Memory B cell (primary cell): ENCODE data around the gene TRIM43B.
"Not testable (repeated sequence)": the region's sequence is repeated elsewhere in the genome, so short reads cannot be mapped to it uniquely, and the experiment has no call there.

Experiments
- ATAC-seq: fragments of 150-1000 bp; cut with Tn5 transposase; 2 replicates; pipeline ENCODE4 v1.10.0; 2021; ENCODE audit warnings: low read depth, mild to moderate bottlenecking, moderate library complexity
- DNase-seq, 2 donors: peaks; one replicate each; pipeline ENCODE4 v3.0.0; 2022; ENCODE audit warnings: low spot score in 2 of 2
- H3K27ac Mint-ChIP-seq: one replicate; pipeline ENCODE4 v1.8.0; 2022; ENCODE audit warnings: mild to moderate bottlenecking, moderate library complexity, mixed read lengths
- H3K27me3 Mint-ChIP-seq: one replicate; pipeline ENCODE4 v1.8.0; 2022; ENCODE audit warnings: mixed read lengths
- H3K36me3 Mint-ChIP-seq: one replicate; pipeline ENCODE4 v1.8.0; 2022; ENCODE audit warnings: mild to moderate bottlenecking, mixed read lengths
- H3K4me1 Mint-ChIP-seq: one replicate; pipeline ENCODE4 v1.8.0; 2022; ENCODE audit warnings: mixed read lengths
- H3K4me3 Mint-ChIP-seq: one replicate; pipeline ENCODE4 v1.8.0; 2022; ENCODE audit warnings: mild to moderate bottlenecking, moderate library complexity, mixed read lengths
- H3K9me3 Mint-ChIP-seq: one replicate; pipeline ENCODE4 v1.8.0; 2022; ENCODE audit warnings: mixed read lengths

The TRIM43B gene

GRCh38 chr2:95484654-95485053 is at the start of gene TRIM43B:
Gene TRIM43B, minus strand, starts transcription at chr2:95484754. Its CDS starts 2,040 bp downstream, at chr2:95482714.
- not testable (repeated sequence) for H3K27ac Mint-ChIP-seq, DNase-seq, H3K9me3 Mint-ChIP-seq, H3K4me1 Mint-ChIP-seq, H3K27me3 Mint-ChIP-seq, ATAC-seq, H3K4me3 Mint-ChIP-seq, H3K36me3 Mint-ChIP-seq

GRCh38 chr2:95531254-95531771 is 46.8 kb upstream of the TRIM43B start:
- ATAC-seq (no peak), DNase-seq (no peak)
- Mint-ChIP-seq H3K4me3 (no peak overlapping the region), H3K27me3 (no peaks in the 10 kb centered on the region), H3K27ac (no peak overlapping the region), H3K4me1 (peaks cover 6% of the 10 kb centered on the region), H3K36me3 (peaks cover 15% of the 10 kb centered on the region), H3K9me3 (no peaks in the 10 kb centered on the region)

- Mint-ChIP-seq H3K4me1 (peaks cover 11% of the 10 kb centered on the region), H3K4me3 (no peak overlapping the region), H3K27me3 (no peaks in the 10 kb centered on the region), H3K9me3 (no peaks in the 10 kb centered on the region), H3K27ac (no peak overlapping the region), H3K36me3 (peaks cover 15% of the 10 kb centered on the region)
- DNase-seq (no peak), ATAC-seq (no peak)
Measured at GRCh38 chr2:95530734-95531133, 46.2 kb upstream of the TRIM43B start.

- no peaks in the 10 kb centered on the region for H3K27me3 Mint-ChIP-seq
- no peaks in the 10 kb centered on the region for H3K9me3 Mint-ChIP-seq
- peaks cover 17% of the 10 kb centered on the region for H3K36me3 Mint-ChIP-seq
- peak overlapping the region; percentile 95 for H3K4me3 Mint-ChIP-seq
- ATAC-seq (peak; percentile 75), DNase-seq (peak; percentile 18 to 38)
- peaks cover 14% of the 10 kb centered on the region for H3K4me1 Mint-ChIP-seq
- peak overlapping the region; percentile 77 for H3K27ac Mint-ChIP-seq
Measured at GRCh38 chr2:95526360-95527341, 42.1 kb upstream of the TRIM43B start.

- Mint-ChIP-seq H3K27me3 (no peaks in the 10 kb centered on the region), H3K9me3 (no peaks in the 10 kb centered on the region), H3K36me3 (peaks cover 14% of the 10 kb centered on the region), H3K4me3 (peak overlapping the region; percentile 95), H3K27ac (peak overlapping the region; percentile 77), H3K4me1 (peaks cover 14% of the 10 kb centered on the region)
- no peak for ATAC-seq
- DNase-seq = no peak
Measured at GRCh38 chr2:95525294-95526035, 40.9 kb upstream of the TRIM43B start.

GRCh38 chr2:95524195-95524594 is 39.6 kb upstream of the TRIM43B start:
- peaks cover 6% of the 10 kb centered on the region for H3K36me3 Mint-ChIP-seq
- H3K4me3 Mint-ChIP-seq = no peak overlapping the region
- DNase-seq (no peak), ATAC-seq (no peak)
- peaks cover 10% of the 10 kb centered on the region for H3K4me1 Mint-ChIP-seq
- H3K9me3 Mint-ChIP-seq = no peaks in the 10 kb centered on the region
- no peaks in the 10 kb centered on the region for H3K27me3 Mint-ChIP-seq
- H3K27ac Mint-ChIP-seq = no peak overlapping the region

- Mint-ChIP-seq H3K4me1 (no peaks in the 10 kb centered on the region), H3K27me3 (peaks cover 2% of the 10 kb centered on the region), H3K9me3 (no peaks in the 10 kb centered on the region), H3K27ac (no peak overlapping the region), H3K4me3 (no peak overlapping the region), H3K36me3 (no peaks in the 10 kb centered on the region)
- ATAC-seq (no peak), DNase-seq (no peak)
Measured at GRCh38 chr2:95514718-95515117, 30.2 kb upstream of the TRIM43B start.

- not testable (repeated sequence) for H3K27ac Mint-ChIP-seq, H3K27me3 Mint-ChIP-seq, ATAC-seq
Measured at GRCh38 chr2:95514226-95514625, 29.7 kb upstream of the TRIM43B start.

GRCh38 chr2:95509408-95509807 is 24.9 kb upstream of the TRIM43B start:
- Mint-ChIP-seq H3K4me3 (no peak overlapping the region), H3K9me3 (no peaks in the 10 kb centered on the region), H3K4me1 (no peaks in the 10 kb centered on the region), H3K27ac (no peak overlapping the region), H3K36me3 (no peaks in the 10 kb centered on the region), H3K27me3 (peaks cover 6% of the 10 kb centered on the region)
- no peak for ATAC-seq
- no peak for DNase-seq

More at GRCh38 chr2:95514226-95514625, 29.7 kb upstream of the TRIM43B start:
- not testable (repeated sequence) for H3K9me3 Mint-ChIP-seq, H3K4me1 Mint-ChIP-seq, H3K4me3 Mint-ChIP-seq, H3K36me3 Mint-ChIP-seq, DNase-seq

GRCh38 chr2:95505222-95505621 is 20.7 kb upstream of the TRIM43B start:
- DNase-seq (no peak), ATAC-seq (no peak)
- no peak overlapping the region for H3K27ac Mint-ChIP-seq
- H3K4me1 Mint-ChIP-seq = no peaks in the 10 kb centered on the region
- peaks cover 11% of the 10 kb centered on the region for H3K27me3 Mint-ChIP-seq
- H3K36me3 Mint-ChIP-seq = no peaks in the 10 kb centered on the region
- no peaks in the 10 kb centered on the region for H3K9me3 Mint-ChIP-seq
- H3K4me3 Mint-ChIP-seq = no peak overlapping the region

GRCh38 chr2:95500854-95501253 is 16.3 kb upstream of the TRIM43B start:
- Mint-ChIP-seq H3K36me3 (no peaks in the 10 kb centered on the region), H3K4me3 (no peak overlapping the region), H3K27me3 (peaks cover 11% of the 10 kb centered on the region), H3K4me1 (no peaks in the 10 kb centered on the region), H3K27ac (no peak overlapping the region), H3K9me3 (peaks cover 2% of the 10 kb centered on the region)
- DNase-seq (no peak), ATAC-seq (no peak)

GRCh38 chr2:95492076-95492475 is 7.5 kb upstream of the TRIM43B start:
- DNase-seq, H3K4me3 Mint-ChIP-seq, H3K27me3 Mint-ChIP-seq, H3K36me3 Mint-ChIP-seq, H3K4me1 Mint-ChIP-seq, H3K9me3 Mint-ChIP-seq, ATAC-seq, H3K27ac Mint-ChIP-seq: not testable (repeated sequence)

GRCh38 chr2:95475025-95475424 is 9.5 kb downstream of the TRIM43B start:
- not testable (repeated sequence) for ATAC-seq, H3K4me1 Mint-ChIP-seq

GRCh38 chr2:95467984-95468383 is 16.6 kb downstream of the TRIM43B start:
- not testable (repeated sequence) for H3K27ac Mint-ChIP-seq, H3K4me3 Mint-ChIP-seq, H3K4me1 Mint-ChIP-seq, H3K9me3 Mint-ChIP-seq, H3K27me3 Mint-ChIP-seq, ATAC-seq, H3K36me3 Mint-ChIP-seq, DNase-seq

More at GRCh38 chr2:95475025-95475424, 9.5 kb downstream of the TRIM43B start:
- not testable (repeated sequence) for H3K4me3 Mint-ChIP-seq, H3K27ac Mint-ChIP-seq, H3K36me3 Mint-ChIP-seq, H3K9me3 Mint-ChIP-seq, DNase-seq, H3K27me3 Mint-ChIP-seq
